ENCODE data around the gene CELSR2. TPM values are rescaled to one million over a fixed set of nuclear protein-coding genes. Genes with fewer than 3 reads are reported as not detected.

CELSR2 gene
- total and polyA plus RNA-seq, 2 experiments from 2014 or later = 11.2 to 35.1 TPM

DNA sequence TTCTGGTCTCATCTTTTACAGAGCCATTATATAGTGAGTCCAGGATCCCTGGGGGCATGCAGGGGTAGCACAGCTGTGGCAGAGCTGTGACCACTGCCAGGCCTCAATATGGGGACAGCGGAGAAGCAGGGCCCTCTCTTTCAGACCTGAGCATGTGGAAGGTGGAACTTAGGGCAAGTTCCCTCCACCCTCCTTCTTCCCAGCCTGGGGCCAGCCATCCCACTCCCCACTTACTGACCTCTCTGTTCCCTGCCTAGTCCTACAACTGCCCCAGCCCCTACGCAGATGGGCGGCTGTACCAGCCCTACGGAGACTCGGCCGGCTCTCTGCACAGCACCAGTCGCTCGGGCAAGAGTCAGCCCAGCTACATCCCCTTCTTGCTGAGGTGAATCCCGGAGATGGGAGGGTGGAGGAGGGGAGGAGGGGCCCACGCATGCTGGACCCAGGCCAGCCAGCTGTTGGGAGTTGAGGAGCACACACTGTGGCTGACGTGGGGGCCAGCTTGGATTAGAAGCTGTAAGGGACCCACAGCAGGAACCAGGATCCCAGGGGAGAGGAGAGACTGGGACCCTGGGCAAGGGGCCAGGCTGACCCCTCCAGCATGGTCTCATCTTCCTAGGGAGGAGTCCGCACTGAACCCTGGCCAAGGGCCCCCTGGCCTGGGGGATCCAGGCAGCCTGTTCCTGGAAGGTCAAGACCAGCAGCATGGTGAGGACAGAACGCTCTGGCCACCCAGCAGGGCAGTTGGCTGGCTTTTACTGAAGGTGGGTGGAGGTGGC is 22.9 kb downstream of the CELSR2 start:
- no peaks in the 10 kb centered on the region for H3K79me2 ChIP-seq (replicated peaks; ENCODE audit: insufficient read depth)
- H3F3A ChIP-seq (replicated peaks; ENCODE audit: low read depth) = peaks cover 7% of the 10 kb centered on the region; the same call in 1 of the 2 replicates
- Mint-ChIP-seq H3K36me3 (ENCODE audit: low read depth) (peaks cover 21% of the 10 kb centered on the region), H3K27ac (no peak overlapping the region), H3K4me3 (no peak overlapping the region), H3K4me1 (peaks cover 25% of the 10 kb centered on the region), H3K27me3 (ENCODE audit: insufficient read depth, low read depth, poor library complexity) (peaks cover 14% of the 10 kb centered on the region), H3K9me3 (no peaks in the 10 kb centered on the region; the same call in 2 of the 3 replicates)
- H3K27me3 ChIP-seq (ENCODE audit: insufficient read depth) = no peaks in the 10 kb centered on the region
- H4K20me1 ChIP-seq (replicated peaks; ENCODE audit: insufficient read depth) = no peaks in the 10 kb centered on the region
- peaks cover 16% of the 10 kb centered on the region for H3K4me1 ChIP-seq (ENCODE audit: insufficient read depth)
- no peak overlapping the region for H3K4me2 ChIP-seq
- no peak overlapping the region for H2AFZ ChIP-seq
- no peaks in the 10 kb centered on the region for H3K36me3 ChIP-seq (ENCODE audit: insufficient read depth)
- H3K27ac ChIP-seq (ENCODE audit: low read depth) = no peak overlapping the region
- H3K4me3 ChIP-seq = no peak overlapping the region
- ATAC-seq (no peak), DNase-seq (ENCODE audit: low spot score) (no peak)
- TF ChIP-seq ZNF331 (CRISPR knock-in tag; IDR thresholded peaks at IDR 0.05; ENCODE audit: low read depth) = no peak
- no peaks in the 10 kb centered on the region for H3K9me2 ChIP-seq (ENCODE audit: insufficient read depth)

DNA sequence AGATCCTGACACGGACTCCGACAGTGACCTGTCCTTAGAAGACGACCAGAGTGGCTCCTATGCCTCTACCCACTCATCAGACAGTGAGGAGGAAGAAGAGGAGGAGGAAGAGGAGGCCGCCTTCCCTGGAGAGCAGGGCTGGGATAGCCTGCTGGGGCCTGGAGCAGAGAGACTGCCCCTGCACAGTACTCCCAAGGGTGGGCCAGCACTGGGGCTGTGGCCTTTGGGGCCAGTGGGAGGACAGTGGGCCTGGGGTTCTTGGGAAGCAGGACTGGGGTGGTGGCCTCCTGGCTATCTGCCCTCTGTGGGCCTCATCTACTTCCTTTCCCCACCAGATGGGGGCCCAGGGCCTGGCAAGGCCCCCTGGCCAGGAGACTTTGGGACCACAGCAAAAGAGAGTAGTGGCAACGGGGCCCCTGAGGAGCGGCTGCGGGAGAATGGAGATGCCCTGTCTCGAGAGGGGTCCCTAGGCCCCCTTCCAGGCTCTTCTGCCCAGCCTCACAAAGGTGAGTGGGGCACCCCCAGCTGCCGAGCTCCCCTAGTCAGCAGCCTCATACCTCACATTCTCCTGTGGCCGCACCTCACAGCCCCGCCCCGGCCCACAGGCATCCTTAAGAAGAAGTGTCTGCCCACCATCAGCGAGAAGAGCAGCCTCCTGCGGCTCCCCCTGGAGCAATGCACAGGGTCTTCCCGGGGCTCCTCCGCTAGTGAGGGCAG is 23.6 kb downstream of the CELSR2 start:
- TF ChIP-seq, protein P1, sequence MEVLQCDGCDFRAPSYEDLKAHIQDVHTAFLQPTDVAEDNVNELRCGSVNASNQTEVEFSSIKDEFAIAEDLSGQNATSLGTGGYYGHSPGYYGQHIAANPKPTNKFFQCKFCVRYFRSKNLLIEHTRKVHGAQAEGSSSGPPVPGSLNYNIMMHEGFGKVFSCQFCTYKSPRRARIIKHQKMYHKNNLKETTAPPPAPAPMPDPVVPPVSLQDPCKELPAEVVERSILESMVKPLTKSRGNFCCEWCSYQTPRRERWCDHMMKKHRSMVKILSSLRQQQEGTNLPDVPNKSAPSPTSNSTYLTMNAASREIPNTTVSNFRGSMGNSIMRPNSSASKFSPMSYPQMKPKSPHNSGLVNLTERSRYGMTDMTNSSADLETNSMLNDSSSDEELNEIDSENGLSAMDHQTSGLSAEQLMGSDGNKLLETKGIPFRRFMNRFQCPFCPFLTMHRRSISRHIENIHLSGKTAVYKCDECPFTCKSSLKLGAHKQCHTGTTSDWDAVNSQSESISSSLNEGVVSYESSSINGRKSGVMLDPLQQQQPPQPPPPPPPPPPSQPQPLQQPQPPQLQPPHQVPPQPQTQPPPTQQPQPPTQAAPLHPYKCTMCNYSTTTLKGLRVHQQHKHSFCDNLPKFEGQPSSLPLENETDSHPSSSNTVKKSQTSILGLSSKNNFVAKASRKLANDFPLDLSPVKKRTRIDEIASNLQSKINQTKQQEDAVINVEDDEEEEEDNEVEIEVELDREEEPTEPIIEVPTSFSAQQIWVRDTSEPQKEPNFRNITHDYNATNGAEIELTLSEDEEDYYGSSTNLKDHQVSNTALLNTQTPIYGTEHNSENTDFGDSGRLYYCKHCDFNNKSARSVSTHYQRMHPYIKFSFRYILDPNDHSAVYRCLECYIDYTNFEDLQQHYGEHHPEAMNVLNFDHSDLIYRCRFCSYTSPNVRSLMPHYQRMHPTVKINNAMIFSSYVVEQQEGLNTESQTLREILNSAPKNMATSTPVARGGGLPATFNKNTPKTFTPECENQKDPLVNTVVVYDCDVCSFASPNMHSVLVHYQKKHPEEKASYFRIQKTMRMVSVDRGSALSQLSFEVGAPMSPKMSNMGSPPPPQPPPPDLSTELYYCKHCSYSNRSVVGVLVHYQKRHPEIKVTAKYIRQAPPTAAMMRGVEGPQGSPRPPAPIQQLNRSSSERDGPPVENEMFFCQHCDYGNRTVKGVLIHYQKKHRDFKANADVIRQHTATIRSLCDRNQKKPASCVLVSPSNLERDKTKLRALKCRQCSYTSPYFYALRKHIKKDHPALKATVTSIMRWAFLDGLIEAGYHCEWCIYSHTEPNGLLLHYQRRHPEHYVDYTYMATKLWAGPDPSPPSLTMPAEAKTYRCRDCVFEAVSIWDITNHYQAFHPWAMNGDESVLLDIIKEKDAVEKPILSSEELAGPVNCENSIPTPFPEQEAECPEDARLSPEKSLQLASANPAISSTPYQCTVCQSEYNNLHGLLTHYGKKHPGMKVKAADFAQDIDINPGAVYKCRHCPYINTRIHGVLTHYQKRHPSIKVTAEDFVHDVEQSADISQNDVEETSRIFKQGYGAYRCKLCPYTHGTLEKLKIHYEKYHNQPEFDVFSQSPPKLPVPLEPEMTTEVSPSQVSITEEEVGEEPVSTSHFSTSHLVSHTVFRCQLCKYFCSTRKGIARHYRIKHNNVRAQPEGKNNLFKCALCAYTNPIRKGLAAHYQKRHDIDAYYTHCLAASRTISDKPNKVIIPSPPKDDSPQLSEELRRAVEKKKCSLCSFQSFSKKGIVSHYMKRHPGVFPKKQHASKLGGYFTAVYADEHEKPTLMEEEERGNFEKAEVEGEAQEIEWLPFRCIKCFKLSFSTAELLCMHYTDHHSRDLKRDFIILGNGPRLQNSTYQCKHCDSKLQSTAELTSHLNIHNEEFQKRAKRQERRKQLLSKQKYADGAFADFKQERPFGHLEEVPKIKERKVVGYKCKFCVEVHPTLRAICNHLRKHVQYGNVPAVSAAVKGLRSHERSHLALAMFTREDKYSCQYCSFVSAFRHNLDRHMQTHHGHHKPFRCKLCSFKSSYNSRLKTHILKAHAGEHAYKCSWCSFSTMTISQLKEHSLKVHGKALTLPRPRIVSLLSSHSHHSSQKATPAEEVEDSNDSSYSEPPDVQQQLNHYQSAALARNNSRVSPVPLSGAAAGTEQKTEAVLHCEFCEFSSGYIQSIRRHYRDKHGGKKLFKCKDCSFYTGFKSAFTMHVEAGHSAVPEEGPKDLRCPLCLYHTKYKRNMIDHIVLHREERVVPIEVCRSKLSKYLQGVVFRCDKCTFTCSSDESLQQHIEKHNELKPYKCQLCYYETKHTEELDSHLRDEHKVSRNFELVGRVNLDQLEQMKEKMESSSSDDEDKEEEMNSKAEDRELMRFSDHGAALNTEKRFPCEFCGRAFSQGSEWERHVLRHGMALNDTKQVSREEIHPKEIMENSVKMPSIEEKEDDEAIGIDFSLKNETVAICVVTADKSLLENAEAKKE (CRISPR knock-in tag; IDR thresholded peaks at IDR 0.05) = no peak
- TF ChIP-seq NANOG (IDR thresholded peaks at IDR 0.05; ENCODE audit: borderline replicate concordance) = no peak
- no peak for TF ChIP-seq STAT1 (IDR thresholded peaks at IDR 0.05; ENCODE audit: unreplicated experiment)
- TF ChIP-seq POLR2AphosphoS5 (IDR thresholded peaks at IDR 0.05; ENCODE audit: low read depth) = no peak
- TF ChIP-seq EZH2phosphoT487 (IDR thresholded peaks at IDR 0.05; ENCODE audit: unreplicated experiment) = no peak
- no peak for TF ChIP-seq ZNF114 (CRISPR knock-in tag; IDR thresholded peaks at IDR 0.05)
- no peak for TF ChIP-seq ZNF331 (CRISPR knock-in tag; IDR thresholded peaks at IDR 0.05; ENCODE audit: low read depth)
- TF ChIP-seq, protein P2, sequence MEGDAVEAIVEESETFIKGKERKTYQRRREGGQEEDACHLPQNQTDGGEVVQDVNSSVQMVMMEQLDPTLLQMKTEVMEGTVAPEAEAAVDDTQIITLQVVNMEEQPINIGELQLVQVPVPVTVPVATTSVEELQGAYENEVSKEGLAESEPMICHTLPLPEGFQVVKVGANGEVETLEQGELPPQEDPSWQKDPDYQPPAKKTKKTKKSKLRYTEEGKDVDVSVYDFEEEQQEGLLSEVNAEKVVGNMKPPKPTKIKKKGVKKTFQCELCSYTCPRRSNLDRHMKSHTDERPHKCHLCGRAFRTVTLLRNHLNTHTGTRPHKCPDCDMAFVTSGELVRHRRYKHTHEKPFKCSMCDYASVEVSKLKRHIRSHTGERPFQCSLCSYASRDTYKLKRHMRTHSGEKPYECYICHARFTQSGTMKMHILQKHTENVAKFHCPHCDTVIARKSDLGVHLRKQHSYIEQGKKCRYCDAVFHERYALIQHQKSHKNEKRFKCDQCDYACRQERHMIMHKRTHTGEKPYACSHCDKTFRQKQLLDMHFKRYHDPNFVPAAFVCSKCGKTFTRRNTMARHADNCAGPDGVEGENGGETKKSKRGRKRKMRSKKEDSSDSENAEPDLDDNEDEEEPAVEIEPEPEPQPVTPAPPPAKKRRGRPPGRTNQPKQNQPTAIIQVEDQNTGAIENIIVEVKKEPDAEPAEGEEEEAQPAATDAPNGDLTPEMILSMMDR (conservative IDR thresholded peaks at IDR 0.05; ENCODE audit: low read depth in 2 of 2) = no peak
- no peak for TF ChIP-seq EZH2 (IDR thresholded peaks at IDR 0.05; ENCODE audit: low read depth, unreplicated experiment)
- TF ChIP-seq JUNB (IDR thresholded peaks at IDR 0.05; ENCODE audit: unreplicated experiment) = no peak
- TF ChIP-seq CREB1 (CRISPR knock-in tag; IDR thresholded peaks at IDR 0.05; ENCODE audit: low read depth) = no peak
- H3K27me3 Mint-ChIP-seq (ENCODE audit: insufficient read depth, low read depth, poor library complexity) = peaks cover 14% of the 10 kb centered on the region
- Histone ChIP-seq H3K79me2 (replicated peaks; ENCODE audit: insufficient read depth) (no peaks in the 10 kb centered on the region), H3K4me3 (no peak overlapping the region), H3K27ac (ENCODE audit: low read depth) (no peak overlapping the region), H4K20me1 (replicated peaks; ENCODE audit: insufficient read depth) (no peaks in the 10 kb centered on the region), H3F3A (replicated peaks; ENCODE audit: low read depth) (peaks cover 9% of the 10 kb centered on the region; the same call in 1 of the 2 replicates), H3K9me2 (ENCODE audit: insufficient read depth) (no peaks in the 10 kb centered on the region), H2AFZ (no peak overlapping the region), H3K4me1 (ENCODE audit: insufficient read depth) (peaks cover 16% of the 10 kb centered on the region), H3K36me3 (ENCODE audit: insufficient read depth) (no peaks in the 10 kb centered on the region), H3K4me2 (no peak overlapping the region), H3K27me3 (ENCODE audit: insufficient read depth) (no peaks in the 10 kb centered on the region)
- peaks cover 26% of the 10 kb centered on the region for H3K4me1 Mint-ChIP-seq
- no peaks in the 10 kb centered on the region; the same call in 2 of the 3 replicates for H3K9me3 Mint-ChIP-seq
- H3K27ac Mint-ChIP-seq = no peak overlapping the region
- no peak for ATAC-seq
- no peak for DNase-seq (ENCODE audit: low spot score)
- H3K36me3 Mint-ChIP-seq (ENCODE audit: low read depth) = peaks cover 22% of the 10 kb centered on the region
- H3K4me3 Mint-ChIP-seq = no peak overlapping the region
